H1 (cell line): ENCODE data around the gene MRTFB. TPM values are rescaled to one million over a fixed set of nuclear protein-coding genes. Genes with fewer than 3 reads are reported as not detected.

Source experiments
- CTCF ChIA-PET: fragments of 300-600 bp; sonication (Branson Sonifier 250); formaldehyde crosslinking; loops from one replicate; lab custom pipeline; 2021; ENCODE audit not compliant: partially characterized antibody; lab: Charles Lee
- POLR2A ChIA-PET: fragments of 300-600 bp; sonication (Branson Sonifier 250); formaldehyde crosslinking; loops from one replicate; lab custom pipeline; 2021; ENCODE audit warnings: inconsistent platforms; ENCODE audit not compliant: partially characterized antibody; lab: Charles Lee
- DNase-seq, 2 experiments: peaks; one replicate each; pipeline versions ENCODE4 v3.0.0 to v3.0.0-alpha.2; 2010 to 2022; ENCODE audit warnings: low spot score in 2 of 2, low read depth in 1 of 2, mixed read lengths in 1 of 2
- FAIRE-seq: peaks from 2 replicates; lab custom pipeline; 2011; peaks lifted over from hg19 to GRCh38; lab: Jason Lieb, UNC
- H2AFZ ChIP-seq: 2 replicates; pipeline ENCODE4 v1.8.1; 2012; ENCODE audit warnings: low read length, inconsistent platforms
- H2AK5ac ChIP-seq: 2 replicates; pipeline ENCODE4 v1.6.1; 2013; ENCODE audit warnings: low read depth, low read length
- H2BK120ac ChIP-seq: replicated peaks from 2 replicates; pipeline ENCODE3; 2013; ENCODE audit warnings: low read depth, low read length, inconsistent platforms
- H2BK12ac ChIP-seq: 2 replicates; pipeline ENCODE4 v1.6.1; 2013; ENCODE audit warnings: low read depth, low read length
- H2BK15ac ChIP-seq: 2 replicates; pipeline ENCODE4 v1.6.1; 2013; ENCODE audit warnings: low read length
- H2BK20ac ChIP-seq: 2 replicates; pipeline ENCODE4 v1.6.1; 2013; ENCODE audit warnings: low read length
- H2BK5ac ChIP-seq: 2 replicates; pipeline ENCODE4 v1.6.1; 2013; ENCODE audit warnings: low read depth, low read length
- H3K14ac ChIP-seq: 2 replicates; pipeline ENCODE4 v1.6.1; 2013; ENCODE audit warnings: inconsistent platforms; ENCODE audit not compliant: insufficient read length
- H3K18ac ChIP-seq: 2 replicates; pipeline ENCODE4 v1.6.1; 2013; ENCODE audit warnings: low read length; ENCODE audit errors: extremely low read depth
- H3K23ac ChIP-seq: 2 replicates; pipeline ENCODE4 v1.6.1; 2013; ENCODE audit warnings: inconsistent platforms; ENCODE audit not compliant: insufficient read length
- H3K23me2 ChIP-seq: 2 replicates; pipeline ENCODE4 v1.6.1; 2013; ENCODE audit warnings: low read depth, low read length
- H3K27ac ChIP-seq: 2 replicates; pipeline ENCODE4 v1.6.1; 2011; ENCODE audit warnings: low read depth, low read length, inconsistent platforms
- H3K27me3 ChIP-seq, 4 experiments: replicated peaks in 1 of 4; 1 replicate in 1 of 4; 2 replicates in 3 of 4; pipeline versions ENCODE4 v1.6.1 to v1.8.1; 2011 to 2013; ENCODE audit warnings: low read length in 3 of 4, mild to moderate bottlenecking in 3 of 4, inconsistent platforms in 2 of 4, mixed read lengths in 2 of 4, moderate library complexity in 1 of 4; ENCODE audit not compliant: control insufficient read depth in 3 of 4, insufficient read depth in 3 of 4; ENCODE audit errors: extremely low read depth in 1 of 4
- H3K36me3 ChIP-seq, 4 experiments: 2 replicates each; pipeline versions ENCODE4 v1.6.1 to v1.8.1; 2011 to 2013; ENCODE audit warnings: mild to moderate bottlenecking in 4 of 4, low read length in 3 of 4, moderate library complexity in 2 of 4, control low read depth in 1 of 4, inconsistent platforms in 1 of 4; ENCODE audit not compliant: insufficient read depth in 4 of 4, control insufficient read depth in 2 of 4
- H3K4ac ChIP-seq: replicated peaks from 2 replicates; pipeline ENCODE3; 2013; ENCODE audit warnings: low read length, low read depth, mixed read lengths, inconsistent platforms; ENCODE audit not compliant: insufficient read length
- H3K4me1 ChIP-seq, 4 experiments: replicated peaks in 1 of 4; 1 replicate in 1 of 4; 2 replicates in 3 of 4; pipeline versions ENCODE4 v1.6.1 to v1.8.1; 2011 to 2013; ENCODE audit warnings: low read length in 3 of 4, inconsistent platforms in 2 of 4, mixed read lengths in 1 of 4; ENCODE audit not compliant: insufficient read depth in 4 of 4, control insufficient read depth in 3 of 4
- H3K4me2 ChIP-seq, 2 experiments: 2 replicates each; pipeline versions ENCODE4 v1.6.1 to v1.8.1; 2011 to 2013; ENCODE audit warnings: low read depth in 2 of 2, low read length in 2 of 2, control low read depth in 1 of 2, inconsistent platforms in 1 of 2, mild to moderate bottlenecking in 1 of 2; ENCODE audit not compliant: insufficient read depth in 1 of 2
- H3K4me3 ChIP-seq, 4 experiments: fragments of 200-600, 300-600 bp in 1 of 4; sonication (generic), shearing (Covaris generic), sonication (Bioruptor Twin) in 1 of 4; 2 replicates each; pipeline versions ENCODE4 v1.5.1 to v1.8.1; 2011 to 2016; ENCODE audit warnings: low read length in 4 of 4, low read depth in 3 of 4, control low read depth in 2 of 4, inconsistent platforms in 2 of 4, mild to moderate bottlenecking in 2 of 4, mixed read lengths in 1 of 4, moderate library complexity in 1 of 4; ENCODE audit not compliant: insufficient read depth in 2 of 4; ENCODE audit errors: extremely low read depth in 1 of 4
- H3K56ac ChIP-seq: replicated peaks from 2 replicates; pipeline ENCODE3; 2013; ENCODE audit warnings: low read depth, mild to moderate bottlenecking, mixed read lengths, low read length, inconsistent platforms; ENCODE audit not compliant: insufficient read length
- H3K79me1 ChIP-seq: 2 replicates; pipeline ENCODE4 v1.6.1; 2013; ENCODE audit warnings: low read depth, low read length, control low read depth
- H3K79me2 ChIP-seq, 2 experiments: 2 replicates each; pipeline versions ENCODE4 v1.6.1 to v1.8.1; 2012 to 2013; ENCODE audit warnings: low read length in 2 of 2, mild to moderate bottlenecking in 2 of 2, inconsistent platforms in 1 of 2; ENCODE audit not compliant: insufficient read depth in 2 of 2, control insufficient read depth in 1 of 2
- H3K9ac ChIP-seq, 4 experiments: replicated peaks in 1 of 4; 1 replicate in 1 of 4; 2 replicates in 3 of 4; pipeline versions ENCODE4 v1.6.1 to v1.8.1; 2011 to 2013; ENCODE audit warnings: low read depth in 3 of 4, low read length in 3 of 4, control low read depth in 2 of 4, mild to moderate bottlenecking in 2 of 4, moderate library complexity in 2 of 4, inconsistent platforms in 1 of 4; ENCODE audit errors: extremely low read depth in 1 of 4
- H3K9me3 ChIP-seq, 2 experiments: 2 replicates each; pipeline versions ENCODE4 v1.6.1 to v1.8.1; 2012 to 2013; ENCODE audit warnings: mild to moderate bottlenecking in 2 of 2, moderate library complexity in 2 of 2, control low read depth in 1 of 2, inconsistent platforms in 1 of 2, low read depth in 1 of 2, low read length in 1 of 2, mixed read lengths in 1 of 2; ENCODE audit not compliant: insufficient read depth in 2 of 2
- H4K20me1 ChIP-seq, 2 experiments: replicated peaks in 1 of 2; 2 replicates each; pipeline versions ENCODE3 to v1.8.1; 2011 to 2013; ENCODE audit warnings: inconsistent platforms in 2 of 2, low read length in 2 of 2, mild to moderate bottlenecking in 1 of 2; ENCODE audit not compliant: insufficient read depth in 2 of 2, control insufficient read depth in 1 of 2
- H4K5ac ChIP-seq: 2 replicates; pipeline ENCODE4 v1.6.1; 2013; ENCODE audit warnings: low read length, low read depth, mixed read lengths, inconsistent platforms; ENCODE audit not compliant: insufficient read length
- H4K8ac ChIP-seq: 2 replicates; pipeline ENCODE4 v1.8.0; 2013; ENCODE audit warnings: mild to moderate bottlenecking, moderate library complexity, low read length, inconsistent platforms; ENCODE audit not compliant: insufficient read depth; ENCODE audit errors: extremely low read depth
- H4K91ac ChIP-seq: replicated peaks from 2 replicates; pipeline ENCODE3; 2013; ENCODE audit warnings: low read length, mixed read lengths, inconsistent platforms; ENCODE audit not compliant: insufficient read length
- BACH1 ChIP-seq: IDR thresholded peaks from 2 replicates; pipeline ENCODE4 v1.6.1; 2012; ENCODE audit warnings: low read length, improper control_type of control experiment
- CTBP2 ChIP-seq: IDR thresholded peaks from 2 replicates; pipeline ENCODE4 v1.7.0; 2011; ENCODE audit warnings: borderline replicate concordance, mild to moderate bottlenecking, moderate library complexity, mixed read lengths, low read length; ENCODE audit not compliant: insufficient read depth, insufficient read length
- EGR1 ChIP-seq: IDR thresholded peaks from 2 replicates; pipeline ENCODE4 v1.6.1; 2011; ENCODE audit warnings: low read depth, low read length, borderline replicate concordance
- EP300 ChIP-seq, 2 experiments: IDR thresholded peaks; 1 replicate in 1 of 2; 2 replicates in 1 of 2; pipeline ENCODE4 v1.6.1; 2011 to 2012; ENCODE audit warnings: low read depth in 2 of 2, low read length in 2 of 2, mild to moderate bottlenecking in 2 of 2, borderline replicate concordance in 1 of 2, inconsistent platforms in 1 of 2, moderate library complexity in 1 of 2
- NRF1 ChIP-seq: IDR thresholded peaks from 2 replicates; pipeline ENCODE4 v1.6.1; 2011; ENCODE audit warnings: mild to moderate bottlenecking, low read depth, low read length, improper control_type of control experiment
- SRF ChIP-seq: IDR thresholded peaks from 2 replicates; pipeline ENCODE4 v1.6.1; 2011; ENCODE audit warnings: mild to moderate bottlenecking, low read depth, low read length, moderate library complexity
- WGBS, 2 experiments: shearing (Covaris generic) in 1 of 2; methylation state at CpG; one replicate each; pipeline versions ENCODE4 v1.1.6 to v1.1.7; 2013 to 2015; ENCODE audit warnings: low lambda C conversion rate in 2 of 2, mixed read lengths in 2 of 2, inconsistent platforms in 1 of 2, low coverage in 1 of 2, missing lambda C conversion rate in 1 of 2; ENCODE audit not compliant: insufficient replicate concordance in 2 of 2, insufficient coverage in 1 of 2, insufficient read length in 1 of 2; ENCODE audit errors: extremely low coverage in 1 of 2, missing lambda C conversion rate in 1 of 2; 5-methylcytosine and 5-hydroxymethylcytosine counted together
- polyA plus RNA-seq, 7 experiments: library from polyadenylated mRNA; depleted of rRNA in 3 of 7; stranded (reverse) in 5 of 7; unstranded in 2 of 7; fragments of >200 nt in 5 of 7; fragments of 200-250 nt in 2 of 7; gene quantifications; 1 replicate in 5 of 7; 2 replicates in 1 of 7; 4 replicates in 1 of 7; pipeline versions ENCODE4 v1.2.1 to v1.2.3, GENCODE V29; 2011 to 2013; ENCODE audit warnings: missing spikeins in 2 of 7, mixed read lengths in 2 of 7
- total RNA-seq: library from RNA; stranded (reverse); fragmentation: NEBNext Ultra II Directional; extraction: Animal tissue kit (Norgen Biotek cat#: 25700); gene quantifications from 2 replicates; pipeline ENCODE4 v1.2.1, GENCODE V29; 2021
- TF ChIP-seq, protein P1 (sequence below): IDR thresholded peaks from 2 replicates; pipeline ENCODE4 v1.6.1; 2012; ENCODE audit warnings: inconsistent platforms

The MRTFB gene
- total and polyA plus RNA-seq, 2 of the 8 experiments (the other 6 are each of a cell fraction or from before 2014, with no cell fraction given): 13.5 to 34.9 TPM

DNA sequence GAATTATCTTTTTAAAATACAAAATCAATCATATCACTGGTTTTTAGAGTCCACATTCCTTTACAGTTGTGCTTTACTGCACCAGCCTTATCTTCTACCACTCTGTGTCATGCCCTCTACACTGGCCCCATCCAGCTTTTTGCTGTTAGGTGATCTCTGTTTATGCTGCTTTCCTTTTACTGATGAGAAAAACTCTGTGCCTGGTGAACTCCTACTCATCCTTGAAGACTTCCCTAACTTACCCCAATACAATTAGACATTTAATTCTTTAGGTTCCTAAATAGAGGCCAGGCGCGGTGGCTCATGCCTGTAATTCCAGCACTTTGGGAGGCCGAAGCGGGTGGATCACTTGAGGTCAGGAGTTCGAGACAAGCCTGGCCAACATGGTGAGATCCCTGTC lies 64.6 kb downstream of the MRTFB start:
- peaks cover 4 to 6% of the 10 kb centered on the region in 2 experiments; a peak in 3 of 4 replicates for H3K9me3 ChIP-seq

More for the DNA sequence above, 64.6 kb downstream of the MRTFB start:
- Histone ChIP-seq H3K9ac (no peak overlapping the region), H2BK120ac (no peak overlapping the region), H3K4me1 (no peaks in the 10 kb centered on the region), H2AK5ac (no peak overlapping the region), H3K23me2 (no peaks in the 10 kb centered on the region), H3K4me3 (no peak overlapping the region), H4K91ac (no peak overlapping the region), H4K8ac (no peak overlapping the region), H4K20me1 (no peaks in the 10 kb centered on the region), H3K14ac (no peak overlapping the region), H3K27ac (no peak overlapping the region), H3K36me3 (peaks cover 0 to 11% (median 2%) of the 10 kb centered on the region in 4 experiments; a peak in 5 of 8 replicates), H3K4ac (no peak overlapping the region), H2BK15ac (no peak overlapping the region), H3K79me1 (peaks cover 2% of the 10 kb centered on the region; the same call in 1 of the 2 replicates), H3K4me2 (no peak overlapping the region), H2BK5ac (no peak overlapping the region), H2BK20ac (no peak overlapping the region), H2BK12ac (no peak overlapping the region), H3K23ac (no peak overlapping the region), H3K79me2 (peaks cover 0 to 11% of the 10 kb centered on the region in 2 experiments; a peak in 1 of 4 replicates), H4K5ac (no peak overlapping the region), H3K18ac (no peak overlapping the region), H3K27me3 (no peaks in the 10 kb centered on the region), H3K56ac (no peak overlapping the region), H2AFZ (no peak overlapping the region)
- WGBS, 2 experiments: 93% methylated on average over 5 of the region's 5 CpGs; no CpG with 5 or more reads in 1 of the 2 experiments
- ChIA-PET POLR2A (no interaction called here), CTCF (no interaction called here)
- DNase-seq: no peak
- FAIRE-seq: no peak
- no peak for TF ChIP-seq BACH1
- no peak for TF ChIP-seq NRF1
- no peak for TF ChIP-seq EP300 (IDR thresholded peaks at IDR 0.05; ENCODE audit: borderline replicate concordance in 1 of 2, low read depth in 2 of 2, low read length in 2 of 2)
- TF ChIP-seq SRF: no peak
- no peak for TF ChIP-seq EGR1
- no peak for TF ChIP-seq CTBP2
- TF ChIP-seq, protein P1, sequence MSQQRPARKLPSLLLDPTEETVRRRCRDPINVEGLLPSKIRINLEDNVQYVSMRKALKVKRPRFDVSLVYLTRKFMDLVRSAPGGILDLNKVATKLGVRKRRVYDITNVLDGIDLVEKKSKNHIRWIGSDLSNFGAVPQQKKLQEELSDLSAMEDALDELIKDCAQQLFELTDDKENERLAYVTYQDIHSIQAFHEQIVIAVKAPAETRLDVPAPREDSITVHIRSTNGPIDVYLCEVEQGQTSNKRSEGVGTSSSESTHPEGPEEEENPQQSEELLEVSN: no peak
